HUES6 (cell line): ENCODE measurements around the gene PAQR8.

ENCODE experiments used
- H3K27ac ChIP-seq: 2 replicates; pipeline ENCODE4 v1.7.0; 2013; ENCODE audit warnings: low read depth, mild to moderate bottlenecking, low read length, inconsistent platforms
- H3K27me3 ChIP-seq: 2 replicates; pipeline ENCODE4 v1.6.1; 2013; ENCODE audit warnings: low read length; ENCODE audit not compliant: control insufficient read depth, insufficient read depth
- H3K36me3 ChIP-seq: 2 replicates; pipeline ENCODE4 v1.6.1; 2013; ENCODE audit warnings: low read length; ENCODE audit not compliant: control insufficient read depth, insufficient read depth
- H3K4me1 ChIP-seq: 2 replicates; pipeline ENCODE4 v1.6.1; 2013; ENCODE audit warnings: low read length; ENCODE audit not compliant: control insufficient read depth, insufficient read depth
- H3K4me3 ChIP-seq: 2 replicates; pipeline ENCODE4 v1.5.1; 2013; ENCODE audit warnings: low read depth, low read length
- H3K9ac ChIP-seq: one replicate; pipeline ENCODE4 v1.6.1; 2013; ENCODE audit warnings: mild to moderate bottlenecking, low read length
- H3K9me3 ChIP-seq: 2 replicates; pipeline ENCODE4 v1.6.1; 2013; ENCODE audit warnings: low read depth, low read length; ENCODE audit not compliant: control insufficient read depth, insufficient read depth

The PAQR8 gene

DNA sequence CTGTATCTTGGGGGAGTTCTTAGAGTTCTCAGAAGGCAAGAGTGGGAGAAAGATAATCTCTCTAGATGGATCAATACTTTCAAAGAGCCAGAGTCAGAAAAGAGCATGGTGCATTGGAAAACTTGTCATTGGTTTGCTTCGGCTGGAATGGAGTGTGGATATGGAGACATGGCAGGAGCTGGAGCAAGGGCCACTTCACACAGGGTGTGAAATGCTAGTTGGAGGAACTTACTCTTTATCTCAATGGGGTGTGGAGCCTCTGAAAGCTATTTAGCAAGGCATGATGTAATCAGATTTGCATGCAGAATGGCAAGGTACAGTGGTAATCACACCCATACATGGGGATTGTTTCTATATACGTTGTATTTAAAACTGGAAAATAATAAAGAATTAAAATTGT, 31.5 kb upstream of the PAQR8 start:
- Histone ChIP-seq H3K9me3 (no peaks in the 10 kb centered on the region), H3K9ac (no peak overlapping the region), H3K4me1 (peaks cover 31% of the 10 kb centered on the region), H3K36me3 (no peaks in the 10 kb centered on the region), H3K4me3 (no peak overlapping the region), H3K27ac (no peak overlapping the region), H3K27me3 (no peaks in the 10 kb centered on the region)

GRCh38 chr6:52331793-52332457, 30.0 kb upstream of the PAQR8 start:
- H3K27me3 ChIP-seq, result no peaks in the 10 kb centered on the region
- no peak overlapping the region for H3K9ac ChIP-seq
- no peak overlapping the region for H3K27ac ChIP-seq
- peaks cover 20% of the 10 kb centered on the region for H3K4me1 ChIP-seq
- no peaks in the 10 kb centered on the region for H3K9me3 ChIP-seq
- no peaks in the 10 kb centered on the region for H3K36me3 ChIP-seq
- no peak overlapping the region for H3K4me3 ChIP-seq

DNA sequence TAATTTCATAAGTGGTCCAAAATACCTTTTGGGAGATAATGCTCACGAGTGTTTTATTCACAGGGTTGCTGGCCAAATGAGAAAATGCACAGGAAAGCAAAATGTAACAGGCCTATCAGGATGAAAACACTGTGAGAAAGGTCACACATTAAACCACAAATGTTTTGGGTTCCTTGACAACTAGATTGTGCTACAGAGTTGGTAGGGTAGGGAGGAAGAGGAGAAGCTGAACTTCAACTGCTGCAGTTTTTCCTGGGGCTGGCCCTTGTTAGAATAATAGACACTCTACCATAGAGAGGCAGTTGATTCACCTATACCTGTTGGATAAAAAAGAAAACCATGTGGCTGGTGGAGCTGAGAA, 28.1 kb upstream of the PAQR8 start:
- H3K27me3 ChIP-seq, result no peaks in the 10 kb centered on the region
- H3K27ac ChIP-seq, result no peak overlapping the region
- peaks cover 13% of the 10 kb centered on the region for H3K4me1 ChIP-seq
- no peaks in the 10 kb centered on the region for H3K36me3 ChIP-seq
- no peak overlapping the region for H3K9ac ChIP-seq
- H3K9me3 ChIP-seq, result no peaks in the 10 kb centered on the region
- H3K4me3 ChIP-seq, result no peak overlapping the region

- Histone ChIP-seq H3K36me3 (no peaks in the 10 kb centered on the region), H3K4me1 (peaks cover 8% of the 10 kb centered on the region), H3K9me3 (no peaks in the 10 kb centered on the region), H3K4me3 (no peak overlapping the region), H3K9ac (no peak overlapping the region), H3K27ac (no peak overlapping the region), H3K27me3 (no peaks in the 10 kb centered on the region)
Measured at GRCh38 chr6:52335576-52335975, 26.4 kb upstream of the PAQR8 start.

- Histone ChIP-seq H3K9ac (no peak overlapping the region), H3K9me3 (no peaks in the 10 kb centered on the region), H3K4me1 (peaks cover 2% of the 10 kb centered on the region), H3K36me3 (no peaks in the 10 kb centered on the region), H3K4me3 (no peak overlapping the region), H3K27me3 (no peaks in the 10 kb centered on the region), H3K27ac (no peak overlapping the region)
Measured at GRCh38 chr6:52336919-52337561, 24.9 kb upstream of the PAQR8 start.

DNA sequence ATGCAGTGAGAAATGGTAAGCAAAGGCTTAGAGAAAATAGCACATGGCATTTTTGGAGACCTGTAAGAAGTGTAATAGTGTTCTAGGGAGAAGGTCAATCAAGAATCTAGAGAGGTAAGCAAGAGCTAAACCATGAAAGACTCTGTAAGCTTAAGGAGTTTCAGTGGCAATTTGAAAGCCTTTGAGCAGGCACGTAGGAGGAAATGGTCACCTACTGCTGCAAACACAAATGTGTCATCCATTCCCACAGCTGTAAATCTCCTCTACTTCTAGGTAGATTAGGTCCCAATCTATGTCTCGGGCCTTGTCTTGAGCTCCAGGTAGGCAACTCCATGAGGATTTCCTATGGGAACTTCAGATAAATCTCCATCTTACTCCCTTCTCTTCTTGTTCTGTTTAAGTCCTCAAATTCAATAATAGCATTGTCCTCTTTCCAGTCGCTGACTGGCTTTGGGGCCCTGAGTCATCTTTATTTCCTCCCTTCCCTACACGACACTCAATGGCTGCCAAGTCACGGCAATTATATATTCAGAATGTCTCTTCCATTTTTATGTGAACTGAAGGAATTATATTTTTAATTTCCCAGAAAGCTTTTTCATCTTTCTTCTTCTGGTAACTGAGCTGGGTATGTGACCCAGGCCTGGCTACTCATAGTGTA, 24.2 kb upstream of the PAQR8 start:
- H3K9me3 ChIP-seq, result no peaks in the 10 kb centered on the region
- no peaks in the 10 kb centered on the region for H3K27me3 ChIP-seq
- H3K9ac ChIP-seq, result no peak overlapping the region
- H3K36me3 ChIP-seq, result no peaks in the 10 kb centered on the region
- H3K4me1 ChIP-seq, result no peaks in the 10 kb centered on the region
- H3K4me3 ChIP-seq, result no peak overlapping the region
- no peak overlapping the region for H3K27ac ChIP-seq

DNA sequence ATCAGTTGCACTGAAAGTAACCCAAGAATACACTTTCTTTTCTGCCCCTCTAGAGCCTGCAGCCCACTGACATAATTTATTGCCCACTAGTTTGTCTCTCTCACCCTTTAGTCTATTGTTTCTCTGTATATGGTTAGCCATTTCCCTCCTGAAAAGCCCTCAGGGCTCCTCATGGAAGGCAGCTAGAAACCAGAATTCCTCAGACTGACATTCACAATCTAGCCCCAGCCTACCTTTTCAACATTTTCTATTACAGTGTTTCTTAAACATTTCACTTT, 21.4 kb upstream of the PAQR8 start:
- no peak overlapping the region for H3K27ac ChIP-seq
- no peaks in the 10 kb centered on the region for H3K4me1 ChIP-seq
- H3K4me3 ChIP-seq, result no peak overlapping the region
- H3K9ac ChIP-seq, result no peak overlapping the region
- no peaks in the 10 kb centered on the region for H3K9me3 ChIP-seq
- no peaks in the 10 kb centered on the region for H3K27me3 ChIP-seq
- no peaks in the 10 kb centered on the region for H3K36me3 ChIP-seq

DNA sequence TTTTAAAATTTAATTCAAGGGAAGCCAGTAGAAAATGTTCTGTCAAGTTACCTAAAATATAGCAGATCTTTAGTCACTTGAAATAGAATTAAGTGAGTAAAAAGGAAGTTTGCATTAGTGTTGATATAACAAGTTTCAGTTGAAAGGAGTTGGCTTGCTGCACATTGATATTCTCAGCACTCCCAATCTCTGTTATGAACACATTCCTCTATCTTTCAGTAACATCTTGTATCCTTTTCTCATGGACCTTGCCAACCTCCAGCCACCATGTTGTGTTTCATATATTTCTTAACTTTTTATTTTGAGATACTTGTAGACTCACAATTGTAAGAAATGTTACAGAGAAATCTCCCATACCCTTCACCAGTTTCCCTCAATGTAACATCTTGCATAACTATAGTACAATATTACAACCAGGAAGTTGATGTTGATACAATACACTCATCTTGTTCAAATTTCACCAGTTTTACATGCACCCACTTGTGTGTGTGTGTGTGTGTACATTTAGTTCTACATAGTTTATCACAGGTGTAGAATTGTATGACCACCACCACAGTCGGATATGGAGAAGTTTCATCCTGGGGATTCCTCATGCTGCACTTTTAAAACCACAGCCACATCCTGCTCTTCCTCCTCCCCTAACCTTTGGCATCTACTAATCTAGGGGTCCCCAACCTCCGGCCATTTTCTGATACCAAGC, 20.2 kb upstream of the PAQR8 start:
- H3K27me3 ChIP-seq, result no peaks in the 10 kb centered on the region
- H3K4me1 ChIP-seq, result no peaks in the 10 kb centered on the region
- H3K9ac ChIP-seq, result no peak overlapping the region
- no peak overlapping the region for H3K4me3 ChIP-seq
- H3K9me3 ChIP-seq, result no peaks in the 10 kb centered on the region
- no peak overlapping the region for H3K27ac ChIP-seq
- no peaks in the 10 kb centered on the region for H3K36me3 ChIP-seq

DNA sequence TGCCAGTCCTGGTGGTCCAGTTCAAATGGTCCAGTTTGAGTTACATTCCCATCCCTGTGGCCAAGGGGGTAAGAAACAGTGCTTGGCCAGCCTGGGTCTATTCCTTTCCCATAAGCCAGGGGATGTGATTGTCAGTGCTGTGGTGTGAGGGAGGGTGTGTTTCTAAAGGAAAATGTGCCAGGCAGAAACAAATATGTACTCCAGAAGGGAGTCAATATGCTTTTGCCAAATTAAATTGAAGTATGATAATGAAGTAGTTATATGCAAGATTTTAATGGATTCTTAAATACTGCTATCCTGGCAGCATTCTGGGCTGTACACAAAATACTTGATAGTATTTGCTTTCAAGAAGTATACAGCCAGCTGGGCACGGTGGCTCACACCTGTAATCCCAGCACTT, 16.6 kb upstream of the PAQR8 start:
- H3K27ac ChIP-seq, result no peak overlapping the region
- H3K9ac ChIP-seq, result no peak overlapping the region
- no peaks in the 10 kb centered on the region for H3K4me1 ChIP-seq
- H3K9me3 ChIP-seq, result no peaks in the 10 kb centered on the region
- no peaks in the 10 kb centered on the region for H3K36me3 ChIP-seq
- H3K4me3 ChIP-seq, result no peak overlapping the region
- H3K27me3 ChIP-seq, result no peaks in the 10 kb centered on the region

DNA sequence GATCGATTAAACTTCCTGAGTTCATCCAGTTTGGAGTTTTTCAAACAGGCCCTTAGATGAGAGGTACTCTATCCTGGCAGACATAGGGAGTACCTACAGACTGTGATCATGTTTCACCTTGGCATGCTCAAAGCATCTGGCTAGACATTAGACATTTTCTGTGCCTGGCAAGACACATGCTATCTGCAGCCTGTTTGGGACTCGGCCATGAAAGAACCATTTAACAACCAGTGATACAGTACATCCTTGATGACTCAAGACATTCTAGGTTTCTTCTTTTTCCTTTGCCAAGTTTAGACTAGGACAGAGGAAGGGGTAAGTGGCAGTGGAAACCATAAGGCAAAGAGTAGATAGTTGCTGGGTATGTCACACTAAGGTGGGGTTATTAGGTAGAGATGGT, 15.4 kb upstream of the PAQR8 start:
- H3K9me3 ChIP-seq, result no peaks in the 10 kb centered on the region
- H3K27me3 ChIP-seq, result no peaks in the 10 kb centered on the region
- no peaks in the 10 kb centered on the region for H3K4me1 ChIP-seq
- no peaks in the 10 kb centered on the region for H3K36me3 ChIP-seq
- H3K9ac ChIP-seq, result no peak overlapping the region
- no peak overlapping the region for H3K27ac ChIP-seq
- H3K4me3 ChIP-seq, result no peak overlapping the region

DNA sequence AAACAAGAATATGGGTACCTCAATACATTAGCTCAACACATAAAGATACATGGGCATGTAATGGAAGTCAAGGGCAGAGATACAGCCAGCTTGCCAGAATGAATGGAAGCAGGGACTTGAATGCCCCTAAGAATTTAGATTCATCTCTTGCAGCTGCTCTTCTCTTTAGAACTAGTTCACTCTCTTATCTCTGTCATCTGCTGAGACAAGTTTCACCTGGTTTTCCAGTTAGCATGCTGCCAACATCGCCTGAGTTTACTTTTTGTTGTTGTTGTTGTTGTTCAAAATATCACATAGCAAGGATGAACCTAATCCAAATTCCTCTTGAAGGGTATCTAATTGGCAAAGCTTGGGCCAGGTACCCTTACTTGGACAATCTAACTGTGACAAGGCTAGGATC, 14.1 kb upstream of the PAQR8 start:
- H3K9me3 ChIP-seq, result no peaks in the 10 kb centered on the region
- H3K9ac ChIP-seq, result no peak overlapping the region
- no peak overlapping the region for H3K4me3 ChIP-seq
- H3K4me1 ChIP-seq, result peaks cover 8% of the 10 kb centered on the region
- no peak overlapping the region for H3K27ac ChIP-seq
- H3K27me3 ChIP-seq, result no peaks in the 10 kb centered on the region
- H3K36me3 ChIP-seq, result no peaks in the 10 kb centered on the region
